GM11168 (cell line): ENCODE data around the gene SPA17.

Source experiments
- in situ Hi-C: fragments of 300-500 bp; cut with MboI; formaldehyde crosslinking; loops from one replicate; pipeline ENCODE4 v1.12.0; 2022; ENCODE audit warnings: low sequenced_read_pairs; ENCODE audit not compliant: unreplicated experiment

The SPA17 gene

DNA sequence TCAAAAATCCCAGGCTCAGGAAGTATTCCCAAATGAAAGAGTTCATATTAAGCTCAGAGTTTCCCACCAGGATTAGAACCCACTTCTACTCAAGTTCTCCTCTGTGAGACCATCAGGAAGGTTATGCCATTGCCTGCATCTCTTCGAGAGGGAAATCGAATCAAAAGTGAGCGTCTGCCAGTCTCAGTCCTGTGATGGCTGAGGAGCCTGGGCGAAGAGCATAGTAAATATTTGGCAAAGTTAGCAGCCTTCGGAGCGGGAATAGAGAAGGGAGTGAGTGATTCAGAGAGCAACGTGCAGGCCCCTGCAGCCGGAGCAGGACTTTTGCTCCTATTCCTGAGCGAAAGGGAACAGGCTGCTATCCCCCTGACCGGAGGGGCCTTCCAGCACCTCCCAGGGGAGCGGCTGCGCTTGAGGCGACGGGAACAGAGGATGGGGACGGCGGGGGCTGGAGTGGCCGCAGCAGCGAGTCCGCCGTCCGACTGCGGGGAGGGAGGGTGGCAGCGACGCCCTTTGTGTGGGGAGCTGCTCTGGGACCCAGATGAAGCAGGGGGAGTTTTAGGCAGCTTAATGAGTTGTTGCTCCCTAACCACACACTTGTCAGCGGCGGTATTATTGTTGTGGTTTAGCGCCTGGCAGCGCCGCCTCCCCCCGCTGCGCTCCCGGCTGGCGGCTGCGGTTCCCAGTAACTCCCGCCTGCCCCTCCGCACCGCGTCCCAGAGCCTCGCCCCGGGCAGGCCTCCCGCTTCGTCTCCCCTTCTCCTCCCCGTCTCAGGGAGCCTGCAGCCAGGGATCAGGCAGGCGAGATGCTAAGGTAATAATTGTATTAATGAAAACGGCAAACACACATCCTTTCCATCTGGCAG lies 44.3 kb downstream of the SPA17 start:
- in situ Hi-C loops, result no loop called here

DNA sequence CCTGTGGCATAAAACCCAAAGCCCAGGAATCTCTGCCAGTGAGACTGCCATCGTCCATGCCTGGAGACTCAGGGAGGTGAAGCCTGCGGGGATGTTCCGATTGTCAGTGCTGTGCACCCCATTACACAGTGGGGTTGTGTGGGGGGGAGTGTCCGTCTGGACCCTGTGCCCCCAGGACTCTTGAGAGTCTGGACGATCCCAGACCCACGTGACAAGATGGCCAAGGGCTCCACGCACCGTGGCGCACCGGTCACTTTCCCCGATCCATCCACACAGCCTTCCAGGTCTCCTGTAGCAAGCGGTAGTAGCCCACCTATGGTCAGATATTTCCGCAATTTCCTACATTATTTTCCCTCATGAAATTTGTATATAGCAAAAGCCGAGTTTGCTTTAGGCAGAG lies 45.1 kb downstream of the SPA17 start:
- in situ Hi-C loops, result no loop called here

DNA sequence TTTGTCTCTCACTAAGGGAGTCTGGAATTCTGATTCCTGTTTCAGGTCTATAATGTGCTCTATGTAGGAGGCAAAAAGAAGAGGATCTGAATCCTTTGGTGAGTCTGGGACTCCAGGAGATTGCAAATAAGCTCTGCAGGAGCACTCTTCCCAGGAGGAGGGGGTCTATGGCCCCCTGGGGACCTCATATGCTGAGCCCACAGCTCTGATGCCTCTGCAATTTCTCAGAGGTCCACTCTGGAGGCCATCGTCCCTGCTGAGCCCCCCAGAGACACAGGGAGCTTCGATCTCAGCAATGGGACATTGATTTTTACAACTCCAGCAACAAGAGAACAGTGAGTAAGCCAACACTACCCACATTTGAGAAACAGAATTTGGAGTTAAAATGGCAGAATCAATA lies 45.8 kb downstream of the SPA17 start:
- in situ Hi-C loops, result no loop called here

DNA sequence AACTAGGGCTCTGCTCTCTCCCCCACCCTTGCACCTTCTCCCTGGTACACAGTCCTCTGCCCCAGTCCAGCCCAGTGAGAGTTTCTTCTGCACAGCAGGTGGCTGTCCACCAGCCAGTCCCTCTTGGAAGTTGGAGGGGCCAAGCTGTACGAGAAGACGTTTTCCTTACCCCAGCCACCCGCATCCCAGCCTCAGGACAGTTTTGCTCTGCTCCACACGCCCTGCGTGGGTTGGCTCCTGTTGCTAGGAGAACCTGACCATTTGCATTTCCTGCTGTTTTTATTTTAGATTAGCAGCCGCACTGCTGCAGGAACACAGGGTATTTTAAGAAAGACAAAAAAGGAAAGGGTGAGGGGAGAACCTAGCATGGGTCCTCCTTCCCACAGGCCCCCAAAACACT lies 48.5 kb downstream of the SPA17 start:
- in situ Hi-C loops, result no loop called here

DNA sequence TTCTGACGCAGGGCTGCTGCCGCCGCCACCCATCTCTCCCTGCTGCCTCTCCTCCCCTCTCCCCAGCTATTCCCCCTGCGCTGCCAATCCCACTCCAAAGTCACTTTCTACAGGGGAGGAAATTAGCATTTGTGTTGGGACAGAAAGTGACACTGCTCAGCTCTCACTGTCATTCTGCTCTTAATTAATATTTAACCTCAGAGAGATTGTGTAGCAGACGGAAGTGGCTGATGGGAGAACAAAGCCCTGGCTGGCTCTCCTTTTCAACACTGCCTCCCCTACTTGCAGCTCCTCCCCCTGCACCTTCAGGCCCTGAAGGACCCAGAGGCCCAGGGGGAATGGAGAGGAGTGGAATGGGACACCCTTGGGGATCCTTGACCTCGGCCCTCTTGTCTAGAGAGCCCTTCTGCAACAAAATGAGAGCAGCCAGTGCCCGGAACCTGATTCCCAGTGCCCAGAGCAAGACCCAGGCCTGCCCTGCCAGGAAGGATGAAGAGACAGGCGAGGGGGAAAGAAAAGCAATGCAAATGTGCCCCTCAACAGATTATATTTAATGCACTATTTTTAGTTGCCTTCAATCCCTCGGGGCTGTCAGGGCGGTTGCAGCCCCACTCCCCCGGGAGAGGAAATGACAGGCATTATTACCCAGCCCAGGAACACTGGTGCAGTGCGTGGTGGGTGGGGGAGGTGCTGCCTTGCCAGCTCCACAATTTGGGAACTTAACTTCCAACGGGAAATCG lies 51.4 kb downstream of the SPA17 start:
- in situ Hi-C loops, result no loop called here

DNA sequence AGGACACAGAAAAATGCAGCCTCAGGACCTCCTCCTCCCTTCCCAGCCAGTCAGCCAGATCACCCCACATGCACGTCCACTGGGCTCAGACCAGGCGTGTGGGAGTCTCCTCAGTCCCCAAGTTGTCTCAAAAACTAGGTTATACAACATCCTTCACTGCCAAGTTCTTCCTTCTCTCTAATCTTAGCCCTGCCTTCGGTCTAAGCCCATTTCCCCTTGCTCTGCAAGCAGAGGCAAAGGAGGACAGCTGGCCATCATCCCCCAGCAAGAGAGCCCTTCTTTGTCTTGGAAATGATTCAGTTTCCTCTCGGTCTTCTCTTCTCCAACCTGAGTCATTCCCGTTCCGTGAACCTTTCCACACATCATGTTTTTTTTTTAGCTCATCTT lies 52.0 kb downstream of the SPA17 start:
- in situ Hi-C loops, result no loop called here

DNA sequence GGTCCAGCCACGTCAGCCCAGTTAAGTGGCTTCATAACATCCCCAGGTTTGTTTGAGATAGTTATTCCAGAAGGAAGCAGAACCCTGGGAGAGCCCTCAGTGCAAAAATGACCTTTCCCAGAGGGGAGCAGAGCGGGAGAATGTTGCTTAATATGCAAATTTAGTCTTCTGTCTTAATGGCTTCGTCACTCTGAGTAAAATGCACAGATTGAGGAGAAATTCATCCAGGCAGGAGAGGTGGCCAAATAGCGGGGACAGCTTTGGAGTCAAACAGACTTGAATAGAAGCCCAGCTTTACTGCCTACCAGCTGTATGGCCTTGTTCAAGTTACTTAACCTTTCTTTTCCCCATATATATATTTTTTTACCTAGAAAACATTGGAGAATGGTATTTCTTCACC lies 53.8 kb downstream of the SPA17 start:
- in situ Hi-C loops, result no loop called here

DNA sequence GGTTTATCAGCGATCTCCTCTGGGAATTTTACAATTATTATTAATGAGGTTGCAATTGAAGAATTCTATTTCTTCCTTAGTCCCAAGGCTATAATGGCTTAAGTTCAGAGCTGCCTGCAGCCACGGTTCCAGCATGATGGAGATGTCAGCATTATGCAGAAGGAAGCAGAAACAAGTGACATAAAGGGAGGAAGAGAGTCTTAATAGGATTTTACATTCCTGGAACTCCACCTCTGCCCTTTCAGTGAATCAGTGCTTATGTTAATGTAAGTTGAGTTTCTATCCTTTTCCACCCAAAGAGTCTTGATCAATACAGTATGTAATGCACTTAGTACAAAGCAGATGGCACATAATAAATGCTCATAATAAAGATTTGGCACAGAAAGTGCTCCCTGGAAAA lies 54.4 kb downstream of the SPA17 start:
- in situ Hi-C loops, result no loop called here

DNA sequence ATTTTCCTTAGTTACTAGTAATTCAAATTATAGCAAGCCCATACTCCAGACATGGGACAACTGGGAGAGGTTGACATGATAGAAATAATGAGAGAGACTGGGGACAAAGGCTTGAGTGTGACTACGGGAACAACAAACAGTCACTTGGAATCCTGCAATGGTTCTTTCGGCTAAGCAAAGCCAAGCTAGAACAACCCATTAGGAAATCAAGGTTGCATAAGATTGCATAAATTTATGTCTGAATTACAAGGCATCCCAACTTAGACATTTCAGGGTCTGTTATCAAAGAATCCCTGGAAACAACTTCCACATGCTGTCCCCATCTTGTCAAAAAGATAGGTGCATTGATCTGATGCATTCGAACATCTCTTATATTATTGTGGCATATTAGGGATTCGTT lies 55.9 kb downstream of the SPA17 start:
- in situ Hi-C loops, result no loop called here

DNA sequence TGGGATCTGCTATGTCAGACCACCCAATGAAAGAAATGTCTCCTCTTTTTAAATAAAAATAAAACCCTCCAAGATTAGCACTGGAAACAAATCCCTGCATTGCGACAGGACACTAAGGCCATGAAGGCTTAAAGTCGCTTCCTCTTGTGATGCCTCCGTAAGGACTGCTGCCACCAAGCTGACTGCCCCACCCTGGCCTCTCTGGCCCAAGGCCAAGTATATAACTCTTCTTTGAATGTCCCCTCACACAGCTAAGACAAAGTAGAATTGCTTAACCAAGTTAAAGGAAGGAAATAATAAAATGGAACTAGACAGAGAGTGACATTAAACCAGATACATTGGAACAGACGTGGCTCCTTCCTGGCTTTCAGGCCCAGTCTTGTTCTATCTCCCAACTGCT lies 58.5 kb downstream of the SPA17 start:
- in situ Hi-C loops, result no loop called here

DNA sequence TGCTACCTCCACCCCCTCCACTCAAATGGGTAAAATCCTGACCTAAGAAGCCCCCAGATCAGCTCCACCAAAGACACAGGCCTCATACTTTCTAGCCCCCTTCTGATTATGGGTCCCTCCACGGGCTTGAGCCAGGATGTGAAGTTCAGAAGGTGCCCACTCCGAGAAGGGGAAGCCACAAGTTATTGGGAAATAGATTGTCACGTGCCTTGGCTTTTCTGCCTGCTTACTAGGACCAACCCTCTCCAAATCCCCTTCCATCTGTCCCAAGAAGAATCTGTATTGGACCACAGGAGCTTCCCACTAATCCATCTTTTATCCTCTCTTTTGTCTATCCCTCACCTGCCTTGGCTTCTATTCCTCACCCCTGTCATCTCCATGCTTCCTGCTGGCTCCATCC lies 63.0 kb downstream of the SPA17 start:
- in situ Hi-C loops, result no loop called here

DNA sequence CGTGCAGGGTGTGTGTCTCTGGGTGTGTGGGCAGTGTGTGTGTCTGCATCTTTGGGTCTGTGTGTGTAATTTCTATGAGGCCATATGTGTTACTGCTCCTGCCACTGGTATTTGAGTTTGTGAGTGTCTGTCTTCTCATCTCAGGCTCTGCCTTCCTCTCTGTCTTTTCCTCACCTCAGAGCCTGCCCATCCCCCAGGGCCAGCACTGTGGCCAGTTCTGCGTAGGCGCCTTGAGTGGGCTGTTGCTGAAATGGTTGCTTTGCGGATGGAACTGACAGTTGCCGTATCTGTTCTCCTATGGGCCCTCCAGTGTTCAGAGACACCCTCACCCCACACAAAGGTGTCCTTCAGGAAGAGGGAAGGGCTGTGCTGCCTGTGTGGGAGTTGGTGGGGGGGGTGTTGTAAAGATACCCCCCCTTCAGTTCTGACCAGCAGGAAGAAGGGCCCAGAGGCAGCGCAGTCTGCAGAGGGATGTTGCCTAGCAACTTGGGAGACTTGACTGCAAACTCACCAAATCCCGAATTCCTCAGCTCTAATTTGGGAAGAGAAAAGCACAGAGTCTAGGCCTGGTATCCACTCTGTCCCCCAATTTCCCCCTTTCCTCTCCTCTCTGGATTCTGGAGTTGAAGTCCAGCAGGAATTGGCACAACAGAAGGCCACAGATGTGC lies 64.1 kb downstream of the SPA17 start:
- in situ Hi-C loops, result no loop called here

DNA sequence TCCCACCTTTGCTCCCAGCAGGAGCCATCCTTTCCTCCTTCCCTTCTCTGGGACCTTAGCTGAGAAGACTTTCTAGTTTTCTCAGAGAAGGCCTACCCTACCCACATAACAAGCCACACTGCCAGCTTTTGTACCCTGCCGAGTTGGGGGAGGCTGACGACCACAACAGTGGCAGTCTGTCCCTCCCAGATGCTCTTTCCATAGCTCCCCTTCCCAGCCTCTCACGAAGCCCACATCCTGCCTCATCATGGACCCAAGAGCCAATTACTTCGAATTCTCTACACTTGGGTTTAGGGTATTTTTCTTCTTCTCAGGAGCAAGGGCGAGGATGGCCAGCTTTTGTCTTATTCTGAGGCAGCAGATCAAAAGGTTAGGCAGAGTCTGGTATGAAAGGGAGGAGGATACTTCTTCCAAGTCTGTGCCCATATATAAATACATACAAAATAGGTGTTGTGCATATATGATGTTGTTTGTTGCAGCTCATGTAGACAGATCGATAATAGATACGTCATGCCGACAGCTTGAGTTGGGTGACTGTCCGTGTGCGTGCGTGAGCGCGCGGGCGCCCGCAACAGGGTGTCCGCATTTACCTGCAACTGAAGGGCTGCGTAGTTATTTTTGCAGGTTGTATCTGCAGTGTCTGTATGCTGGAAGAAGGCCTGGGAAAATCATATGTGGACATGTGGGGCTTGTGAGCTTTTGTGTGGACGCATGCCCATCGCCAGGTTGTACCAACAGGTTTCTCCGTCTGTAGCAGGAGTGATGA lies 65.2 kb downstream of the SPA17 start:
- in situ Hi-C loops, result no loop called here

DNA sequence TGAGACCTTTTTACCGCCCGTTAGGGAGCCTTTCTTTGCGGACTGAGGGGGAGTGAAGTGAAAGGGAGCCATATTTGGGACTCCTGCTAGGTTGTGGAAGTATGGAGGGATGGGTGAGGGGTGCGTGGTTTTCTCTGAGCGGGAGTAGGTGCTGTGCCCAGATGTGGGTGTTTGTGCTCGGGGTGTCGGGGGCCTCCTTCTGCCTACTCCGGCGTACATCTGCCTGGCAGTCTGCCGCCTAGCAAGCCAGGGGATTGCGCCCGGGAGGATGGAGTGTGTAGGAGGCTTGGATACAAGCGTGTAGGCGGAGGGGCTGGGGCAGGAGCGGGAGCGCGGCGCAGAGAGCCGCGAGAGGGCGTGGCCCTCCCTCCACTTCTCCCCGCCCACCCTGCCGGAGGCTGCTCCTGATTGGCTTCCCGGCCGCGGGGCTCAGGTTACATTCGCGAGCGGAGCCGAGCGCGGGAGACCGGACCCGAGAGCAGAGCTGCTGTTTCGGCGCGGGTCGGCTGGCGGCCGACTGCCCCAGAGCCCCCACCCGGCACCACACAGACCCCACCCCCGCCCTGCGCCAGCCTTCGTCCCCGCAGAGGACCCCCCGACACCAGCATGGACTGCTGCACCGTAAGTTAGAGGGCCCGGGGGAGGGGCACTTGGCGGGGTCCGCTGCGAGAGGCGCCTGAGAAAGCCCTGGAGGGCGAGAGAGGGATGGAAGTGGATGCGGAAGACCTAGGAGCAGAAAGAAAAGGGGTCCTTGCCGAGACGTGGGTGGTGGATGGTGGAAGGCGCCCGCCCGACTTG lies 66.0 kb downstream of the SPA17 start, which contains the start of gene NRGN:
TSS of gene NRGN (plus strand) at position 464 of the 798 bp plus-strand sequence. CDS start at position 607, 143 bp downstream.
- in situ Hi-C loops, result no loop called here

DNA sequence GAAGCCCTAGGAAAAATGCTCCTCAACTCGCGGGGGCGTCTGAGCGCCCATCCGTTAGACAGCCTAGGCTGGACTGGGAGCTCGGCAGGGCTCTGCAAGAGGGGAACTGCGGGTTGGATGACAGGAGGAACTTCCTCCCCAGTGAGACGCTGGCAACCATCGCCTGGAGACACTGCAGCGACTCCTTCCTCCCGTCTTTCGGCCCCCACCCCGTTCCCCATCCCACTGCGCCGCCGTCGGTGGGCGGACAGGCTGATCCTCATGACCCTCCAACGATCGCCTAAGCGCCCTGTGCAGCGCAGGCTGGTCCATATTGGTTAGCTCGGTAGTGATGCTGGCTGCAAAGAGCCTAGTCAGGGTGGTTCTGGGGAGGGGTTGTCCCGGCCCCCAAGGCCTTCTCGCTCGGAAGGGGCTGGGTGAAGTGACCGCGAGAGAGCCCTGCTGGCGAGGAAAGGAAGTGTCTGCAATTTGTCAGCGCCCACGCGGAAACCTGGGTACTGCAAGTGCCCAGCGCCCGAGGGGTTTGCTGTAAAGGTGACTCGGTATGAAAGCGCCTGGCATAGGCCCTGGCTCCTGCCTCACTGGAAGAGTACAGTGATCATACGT lies 66.7 kb downstream of the SPA17 start:
- in situ Hi-C loops, result no loop called here

DNA sequence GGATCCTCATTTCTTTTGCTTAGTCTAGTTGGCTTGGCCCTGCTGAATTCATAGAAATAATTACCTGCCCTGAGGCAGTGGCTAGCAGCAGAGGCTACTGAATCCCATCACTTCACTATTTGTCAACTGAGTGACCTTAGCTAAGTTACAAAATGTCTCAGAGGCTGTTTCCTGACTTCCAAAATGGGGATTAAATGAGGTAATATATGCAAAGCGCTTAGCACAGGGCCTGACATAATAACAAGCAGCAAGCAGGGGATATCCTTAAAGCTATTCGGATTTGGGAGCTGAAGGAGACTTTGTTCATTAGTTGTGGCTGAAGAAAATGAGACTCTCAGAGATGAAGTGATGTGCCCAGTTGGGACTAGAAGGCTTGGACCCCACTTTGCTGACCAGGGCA lies 68.9 kb downstream of the SPA17 start:
- in situ Hi-C loops, result no loop called here

DNA sequence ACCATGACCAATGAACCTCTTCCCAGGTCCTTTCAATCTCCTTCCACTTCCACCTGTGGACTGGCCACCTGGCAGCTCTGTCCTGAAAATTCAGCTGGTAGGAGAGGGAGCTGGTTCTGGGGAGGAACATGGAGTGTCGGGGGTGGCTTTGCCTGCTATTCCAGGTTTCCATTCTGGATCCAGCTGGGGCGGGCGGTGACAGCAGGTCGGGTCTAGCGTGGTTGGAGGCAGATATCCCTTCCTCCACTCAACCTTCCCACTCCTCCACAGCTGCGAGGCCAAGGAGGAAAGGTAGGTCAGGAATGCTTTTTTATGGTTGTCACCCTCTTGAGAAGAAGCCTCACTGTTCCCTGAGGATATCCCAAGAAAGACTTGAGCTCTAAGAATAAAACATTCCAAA lies 69.3 kb downstream of the SPA17 start:
- in situ Hi-C loops, result no loop called here

DNA sequence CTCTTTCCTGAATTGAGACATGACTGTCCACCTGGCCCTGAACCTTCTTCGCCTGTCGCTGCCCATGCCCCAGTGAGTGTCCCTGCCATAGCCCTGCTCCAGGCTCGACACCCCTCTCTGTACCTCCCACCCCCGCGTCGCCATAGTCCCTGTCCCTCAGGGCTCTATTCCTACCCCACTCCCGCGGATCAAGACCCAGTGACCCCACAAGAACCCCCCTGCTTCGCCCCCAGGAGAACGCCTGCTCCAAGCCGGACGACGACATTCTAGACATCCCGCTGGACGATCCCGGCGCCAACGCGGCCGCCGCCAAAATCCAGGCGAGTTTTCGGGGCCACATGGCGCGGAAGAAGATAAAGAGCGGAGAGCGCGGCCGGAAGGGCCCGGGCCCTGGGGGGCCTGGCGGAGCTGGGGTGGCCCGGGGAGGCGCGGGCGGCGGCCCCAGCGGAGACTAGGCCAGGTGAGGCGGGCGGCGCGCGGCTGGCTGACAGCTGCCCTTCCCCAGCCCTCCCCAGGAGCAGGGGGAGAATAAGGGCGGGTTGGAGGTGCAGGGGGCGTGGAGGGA lies 71.6 kb downstream of the SPA17 start:
- in situ Hi-C loops, result no loop called here
